GM12874 (cell line): ENCODE measurements around the gene MAPK10.

Experiments
- TF ChIP-seq, protein P1 (sequence below): IDR thresholded peaks from 2 replicates; pipeline ENCODE4 v1.5.1; 2011; ENCODE audit warnings: low read depth, mild to moderate bottlenecking, control low read depth, low read length, moderate library complexity; ENCODE audit not compliant: insufficient read depth

The MAPK10 gene

DNA sequence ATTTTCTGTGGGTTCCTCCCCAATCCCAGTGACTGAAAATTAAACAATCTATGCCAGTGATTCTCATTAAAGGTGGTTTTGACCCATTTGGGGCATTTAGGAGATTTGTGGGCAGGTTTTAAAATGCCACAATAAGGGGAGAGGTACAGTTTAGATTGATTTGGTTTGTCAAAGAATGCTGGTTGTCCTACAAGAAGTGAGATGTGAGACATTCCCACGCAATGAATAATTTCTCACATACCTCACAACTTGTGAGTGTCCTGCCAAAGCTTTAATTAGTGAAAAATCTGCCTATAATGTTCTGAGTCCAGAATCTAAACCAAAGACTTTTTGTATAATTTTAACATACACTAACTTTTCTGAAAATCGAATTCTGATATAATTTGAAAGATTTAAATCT, 199.4 kb downstream of the MAPK10 start:
- TF ChIP-seq, protein P1, sequence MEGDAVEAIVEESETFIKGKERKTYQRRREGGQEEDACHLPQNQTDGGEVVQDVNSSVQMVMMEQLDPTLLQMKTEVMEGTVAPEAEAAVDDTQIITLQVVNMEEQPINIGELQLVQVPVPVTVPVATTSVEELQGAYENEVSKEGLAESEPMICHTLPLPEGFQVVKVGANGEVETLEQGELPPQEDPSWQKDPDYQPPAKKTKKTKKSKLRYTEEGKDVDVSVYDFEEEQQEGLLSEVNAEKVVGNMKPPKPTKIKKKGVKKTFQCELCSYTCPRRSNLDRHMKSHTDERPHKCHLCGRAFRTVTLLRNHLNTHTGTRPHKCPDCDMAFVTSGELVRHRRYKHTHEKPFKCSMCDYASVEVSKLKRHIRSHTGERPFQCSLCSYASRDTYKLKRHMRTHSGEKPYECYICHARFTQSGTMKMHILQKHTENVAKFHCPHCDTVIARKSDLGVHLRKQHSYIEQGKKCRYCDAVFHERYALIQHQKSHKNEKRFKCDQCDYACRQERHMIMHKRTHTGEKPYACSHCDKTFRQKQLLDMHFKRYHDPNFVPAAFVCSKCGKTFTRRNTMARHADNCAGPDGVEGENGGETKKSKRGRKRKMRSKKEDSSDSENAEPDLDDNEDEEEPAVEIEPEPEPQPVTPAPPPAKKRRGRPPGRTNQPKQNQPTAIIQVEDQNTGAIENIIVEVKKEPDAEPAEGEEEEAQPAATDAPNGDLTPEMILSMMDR: no peak

DNA sequence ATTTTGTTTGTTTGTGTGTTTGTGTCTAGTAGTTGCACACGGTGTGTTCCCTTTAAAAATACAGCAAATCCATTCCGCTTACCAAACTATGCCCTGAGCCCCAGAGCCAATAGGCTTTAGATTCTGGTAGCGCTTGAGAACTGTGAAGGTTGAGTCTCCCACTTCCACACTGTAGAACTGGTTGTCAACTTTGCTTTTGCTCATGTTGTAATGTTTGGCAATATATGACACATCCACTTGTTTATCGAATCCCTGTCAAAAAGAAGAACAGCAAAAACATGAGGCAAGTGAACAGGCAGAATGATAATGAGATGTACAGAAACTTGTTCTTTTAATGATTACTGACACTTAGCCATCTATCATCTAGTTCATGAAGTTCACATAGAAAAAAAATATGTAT, 200.6 kb downstream of the MAPK10 start:
- TF ChIP-seq, protein P1: no peak

DNA sequence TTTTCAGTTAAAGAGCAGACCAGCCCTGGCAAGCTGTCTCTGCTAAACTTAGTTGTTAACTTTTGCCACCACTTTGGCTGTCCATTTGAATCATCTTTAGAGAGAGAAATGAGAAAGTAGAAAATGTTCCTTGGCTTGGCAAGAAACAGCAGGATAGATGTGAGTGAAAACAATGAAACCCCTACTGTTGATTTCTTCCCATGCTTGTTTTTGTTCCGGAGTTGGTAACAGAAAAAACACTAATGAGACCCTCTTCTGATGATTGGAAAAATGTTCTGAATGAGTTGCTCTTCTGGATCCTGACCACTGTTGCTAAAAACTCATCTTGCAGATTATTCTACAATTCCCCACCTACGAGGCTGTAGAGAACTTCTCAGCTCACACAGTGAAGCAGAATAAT, 203.3 kb downstream of the MAPK10 start:
- TF ChIP-seq, protein P1: no peak

DNA sequence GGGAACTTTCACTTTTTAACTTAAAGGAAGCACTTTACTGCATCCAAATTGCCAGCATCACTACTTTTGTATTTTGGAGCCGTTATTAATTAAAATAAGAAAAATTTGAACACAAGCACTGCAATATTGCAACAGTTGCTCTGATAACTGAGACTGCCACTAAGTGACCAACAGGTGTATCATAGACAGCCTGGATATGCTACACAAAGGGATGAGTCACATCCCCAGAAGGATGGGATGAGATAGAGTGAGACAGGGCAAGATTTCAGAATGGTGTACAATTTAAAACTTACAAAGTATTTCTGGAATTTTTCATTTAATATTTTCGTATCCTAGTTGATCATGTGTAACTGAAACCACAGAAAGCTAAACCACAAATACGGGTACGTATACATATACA, 204.1 kb downstream of the MAPK10 start:
- TF ChIP-seq, protein P1: no peak

DNA sequence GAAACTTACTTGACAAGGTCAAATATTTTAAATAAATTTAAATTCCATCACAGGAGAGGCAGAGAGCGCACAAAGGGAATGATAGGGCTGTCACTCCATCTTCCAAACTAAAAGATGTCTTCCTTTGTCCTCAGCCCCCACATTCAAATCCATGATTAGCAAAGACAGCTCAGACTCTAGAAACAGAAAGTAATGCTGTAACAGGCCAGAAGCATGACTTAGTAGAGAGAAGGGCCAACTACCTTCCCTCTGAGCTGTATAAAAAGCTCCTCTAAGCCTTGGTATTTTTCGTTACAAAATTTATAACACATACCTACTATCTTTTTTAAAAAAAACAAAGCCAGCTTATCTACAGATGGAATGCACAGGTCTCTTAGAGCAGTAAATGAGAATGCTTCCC, 207.4 kb downstream of the MAPK10 start:
- TF ChIP-seq, protein P1: no peak

DNA sequence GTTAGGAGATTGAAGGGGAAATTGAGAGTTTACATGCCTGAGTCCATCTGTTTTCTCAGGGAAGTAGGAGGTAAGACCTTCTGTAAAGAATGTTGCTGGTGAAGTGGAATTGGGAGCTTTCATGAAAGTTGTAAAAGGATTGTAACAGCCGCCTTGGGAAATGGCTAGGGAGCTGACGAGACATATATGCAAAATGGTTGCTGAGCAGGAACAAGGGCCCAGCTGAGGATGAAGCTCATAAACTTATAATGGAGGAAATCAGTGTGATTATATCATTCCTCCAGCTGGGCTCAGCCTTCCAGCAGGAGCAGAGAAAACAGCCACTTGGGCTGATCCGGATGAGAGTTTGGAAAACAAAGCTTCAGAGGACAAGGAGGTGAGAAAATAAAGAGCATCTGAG, 208.7 kb downstream of the MAPK10 start:
- TF ChIP-seq, protein P1: no peak

DNA sequence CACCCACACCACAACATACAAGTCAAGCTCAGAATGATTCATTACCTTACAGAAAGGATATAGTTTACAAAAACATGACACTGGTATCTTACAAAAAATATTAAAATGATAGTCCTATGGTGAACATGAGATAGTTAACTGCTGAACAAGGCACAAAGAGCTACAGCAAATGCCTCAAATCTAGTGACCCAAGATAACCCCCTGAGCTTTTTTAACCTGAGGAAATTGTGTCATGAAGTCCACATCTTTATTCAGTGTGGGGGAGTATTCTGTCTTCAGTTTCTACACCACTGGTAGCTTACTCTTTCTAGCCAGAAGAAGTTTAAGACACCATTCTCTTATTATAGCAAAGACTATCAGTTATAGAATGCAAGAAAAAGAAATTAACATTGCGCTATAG, 218.7 kb downstream of the MAPK10 start:
- TF ChIP-seq, protein P1: no peak

DNA sequence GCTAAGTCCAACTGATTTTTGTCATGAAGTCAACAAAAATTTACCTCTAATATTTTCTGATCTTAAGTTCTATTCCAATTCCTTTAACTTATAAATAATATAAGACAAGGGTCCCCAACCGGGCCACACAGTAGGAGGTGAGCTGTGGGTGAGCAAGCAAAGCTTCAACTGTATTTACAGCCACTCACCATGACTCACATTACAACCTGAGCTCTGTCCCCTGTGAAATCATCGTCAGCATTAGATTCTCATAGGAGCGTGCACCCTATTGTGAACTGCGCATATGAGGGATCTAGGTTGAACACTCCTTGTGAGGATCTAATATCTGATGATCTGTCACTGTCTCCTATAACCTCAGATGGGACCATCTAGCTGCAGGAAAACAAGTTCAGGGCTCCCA, 227.4 kb downstream of the MAPK10 start:
- TF ChIP-seq, protein P1: no peak
